Astrocyte of the cerebellum (primary cell): ENCODE data around the gene DOCK3.
"Not testable (repeated sequence)": the region's sequence is repeated elsewhere in the genome, so short reads cannot be mapped to it uniquely, and the experiment has no call there.

Experiments
- DNase-seq: peaks from one replicate; pipeline ENCODE4 v3.0.0-alpha.2; 2011; ENCODE audit warnings: low read depth
- H3K4me3 ChIP-seq: 2 replicates; pipeline ENCODE4 v1.5.1; 2011; ENCODE audit warnings: mild to moderate bottlenecking, low read depth, low read length, moderate library complexity
- in situ Hi-C: cut with HindIII; loops from 2 replicates; pipeline ENCODE4 v1.10.0; 2017; ENCODE audit warnings: low sequenced_read_pairs
- TF ChIP-seq, protein P1 (sequence below): IDR thresholded peaks from 2 replicates; pipeline ENCODE4 v1.5.1; 2012; ENCODE audit warnings: low read length, low read depth, moderate library complexity, mild to moderate bottlenecking; ENCODE audit errors: missing control alignments

Gene DOCK3

GRCh38 chr3:50675179-50676030, 678 bp downstream of the DOCK3 start:
- in situ Hi-C loops: no loop called here
- TF ChIP-seq, protein P1, sequence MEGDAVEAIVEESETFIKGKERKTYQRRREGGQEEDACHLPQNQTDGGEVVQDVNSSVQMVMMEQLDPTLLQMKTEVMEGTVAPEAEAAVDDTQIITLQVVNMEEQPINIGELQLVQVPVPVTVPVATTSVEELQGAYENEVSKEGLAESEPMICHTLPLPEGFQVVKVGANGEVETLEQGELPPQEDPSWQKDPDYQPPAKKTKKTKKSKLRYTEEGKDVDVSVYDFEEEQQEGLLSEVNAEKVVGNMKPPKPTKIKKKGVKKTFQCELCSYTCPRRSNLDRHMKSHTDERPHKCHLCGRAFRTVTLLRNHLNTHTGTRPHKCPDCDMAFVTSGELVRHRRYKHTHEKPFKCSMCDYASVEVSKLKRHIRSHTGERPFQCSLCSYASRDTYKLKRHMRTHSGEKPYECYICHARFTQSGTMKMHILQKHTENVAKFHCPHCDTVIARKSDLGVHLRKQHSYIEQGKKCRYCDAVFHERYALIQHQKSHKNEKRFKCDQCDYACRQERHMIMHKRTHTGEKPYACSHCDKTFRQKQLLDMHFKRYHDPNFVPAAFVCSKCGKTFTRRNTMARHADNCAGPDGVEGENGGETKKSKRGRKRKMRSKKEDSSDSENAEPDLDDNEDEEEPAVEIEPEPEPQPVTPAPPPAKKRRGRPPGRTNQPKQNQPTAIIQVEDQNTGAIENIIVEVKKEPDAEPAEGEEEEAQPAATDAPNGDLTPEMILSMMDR: no peak
- DNase-seq: no peak
- peak overlapping the region; percentile 27 for H3K4me3 ChIP-seq

- no peak overlapping the region for H3K4me3 ChIP-seq
- TF ChIP-seq, protein P1: no peak
Measured at GRCh38 chr3:50676031-50676705, 1.4 kb downstream of the DOCK3 start.

DNA sequence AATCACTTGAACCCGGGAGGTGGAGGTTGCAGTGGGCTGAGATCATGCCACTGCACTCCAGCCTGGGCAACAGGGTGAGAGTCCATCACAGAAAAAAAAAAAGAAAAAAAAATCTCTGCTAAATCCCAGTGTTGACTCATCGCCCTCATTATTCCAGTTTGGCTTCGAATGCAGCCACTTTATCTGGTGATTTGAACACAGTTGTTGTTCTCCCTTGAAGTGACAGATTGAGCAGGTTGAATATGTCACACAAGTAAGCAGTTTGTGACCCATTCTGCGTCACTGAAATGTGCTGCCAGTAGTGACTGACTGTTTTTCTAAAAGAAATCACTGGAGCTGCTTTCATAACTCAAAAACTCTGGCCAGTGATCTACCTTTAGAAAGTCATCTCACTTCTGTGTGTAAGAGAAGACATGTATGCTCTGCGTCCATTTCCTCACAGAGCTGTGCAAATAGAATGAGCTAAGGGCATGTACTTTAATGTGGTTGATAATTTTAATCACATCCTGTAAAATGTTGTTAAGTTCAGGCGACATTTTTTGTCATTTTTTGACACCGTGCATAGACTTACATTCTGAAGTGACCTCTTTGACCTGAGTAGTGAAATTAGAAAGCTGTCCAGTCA, 12.5 kb downstream of the DOCK3 start:
- no peak for DNase-seq
- in situ Hi-C loops: no loop called here
- TF ChIP-seq, protein P1: no peak
- H3K4me3 ChIP-seq: no peak overlapping the region

More at GRCh38 chr3:50676031-50676705, 1.4 kb downstream of the DOCK3 start:
- DNase-seq: no peak
- in situ Hi-C loops: no loop called here

- TF ChIP-seq, protein P1: no peak
- no peak for DNase-seq
- in situ Hi-C loops: no loop called here
- no peak overlapping the region for H3K4me3 ChIP-seq
Measured at GRCh38 chr3:50687916-50688315, 13.2 kb downstream of the DOCK3 start.

DNA sequence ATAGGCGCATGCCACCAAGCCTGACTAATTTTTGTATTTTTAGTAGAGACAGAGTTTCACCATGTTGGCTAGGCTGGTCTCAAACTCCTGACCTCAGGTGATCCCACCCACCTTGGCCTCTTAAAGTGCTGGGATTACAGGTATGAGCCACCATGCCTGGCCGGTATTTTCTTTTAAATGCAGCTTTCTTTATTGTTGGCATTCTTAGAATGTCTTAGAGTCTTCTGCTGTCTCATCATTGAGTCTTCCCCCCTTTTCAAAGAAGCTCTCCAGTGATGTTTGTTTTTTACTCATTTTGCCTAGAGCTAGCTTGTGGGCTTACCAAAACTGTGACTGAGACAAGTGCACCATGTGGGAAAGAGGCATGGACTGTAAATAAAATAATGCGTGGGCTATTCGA, 13.9 kb downstream of the DOCK3 start:
- in situ Hi-C loops, H3K4me3 ChIP-seq, DNase-seq: not testable (repeated sequence)

- no peak overlapping the region for H3K4me3 ChIP-seq
- in situ Hi-C loops: no loop called here
- TF ChIP-seq, protein P1: no peak
- no peak for DNase-seq
Measured at GRCh38 chr3:50689558-50689957, 14.8 kb downstream of the DOCK3 start.
